Suppressor macrophage treated with lipopolysaccharide for 1 hour (primary cell): ENCODE results near the gene NPY1R.

Experiments
- DNase-seq, 3 donors: peaks; one replicate each; pipeline ENCODE4 v3.0.0-alpha.2; 2020 to 2022

NPY1R gene

DNA sequence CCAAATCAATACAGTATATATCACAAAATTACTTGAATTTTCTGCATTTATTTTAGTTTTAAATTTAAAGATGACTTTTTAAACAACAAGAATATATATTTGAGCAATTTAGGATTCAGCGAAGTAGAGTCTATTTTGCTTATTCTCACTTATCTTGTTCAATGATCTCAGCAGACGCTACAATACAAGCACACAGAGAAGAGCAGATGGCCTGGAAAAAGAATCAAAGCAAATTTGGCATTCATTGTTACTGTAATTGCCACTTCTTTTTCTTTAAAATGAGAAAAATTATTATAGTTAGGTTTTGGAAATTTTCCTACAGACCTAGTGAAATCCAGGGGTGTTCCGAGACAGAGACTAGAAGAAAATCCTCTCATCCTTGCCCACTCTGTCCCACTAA lies 57.5 kb downstream of the NPY1R start:
- no peak for DNase-seq
